ENCODE data around the gene NR2E1.

NR2E1 gene

GRCh38 chr6:108152446-108152845, 13.4 kb upstream of the NR2E1 start:
- Histone ChIP-seq H3K27ac (ENCODE audit: low read depth, low read length) (no peak overlapping the region), H3K4me1 (ENCODE audit: control insufficient read depth in 1 of 2, insufficient read depth in 2 of 2, low read length in 2 of 2) (peaks cover 8 to 9% of the 10 kb centered on the region in 2 donors), H3K9ac (ENCODE audit: low read depth in 1 of 2, low read length in 2 of 2) (no peak overlapping the region), H3K27me3 (ENCODE audit: control insufficient read depth in 1 of 2, insufficient read depth in 2 of 2, low read length in 2 of 2) (peaks cover 39 to 42% of the 10 kb centered on the region in 2 donors), H3K4me3 (ENCODE audit: low read depth in 1 of 2, low read length in 2 of 2) (no peak overlapping the region), H3K36me3 (ENCODE audit: control insufficient read depth in 1 of 2, insufficient read depth in 2 of 2, low read length in 2 of 2) (no peaks in the 10 kb centered on the region), H3K9me3 (ENCODE audit: control insufficient read depth in 1 of 2, low read length in 2 of 2) (no peaks in the 10 kb centered on the region)

GRCh38 chr6:108156180-108156937, 9.5 kb upstream of the NR2E1 start:
- no peak overlapping the region for H3K27ac ChIP-seq (ENCODE audit: low read depth, low read length)
- H3K4me3 ChIP-seq (ENCODE audit: low read depth in 1 of 2, low read length in 2 of 2) = no peak overlapping the region
- H3K4me1 ChIP-seq (ENCODE audit: control insufficient read depth in 1 of 2, insufficient read depth in 2 of 2, low read length in 2 of 2) = peaks cover 13 to 14% of the 10 kb centered on the region in 2 donors
- H3K9ac ChIP-seq (ENCODE audit: low read depth in 1 of 2, low read length in 2 of 2) = no peak overlapping the region
- no peaks in the 10 kb centered on the region for H3K36me3 ChIP-seq (ENCODE audit: control insufficient read depth in 1 of 2, insufficient read depth in 2 of 2, low read length in 2 of 2)
- peaks cover 67 to 69% of the 10 kb centered on the region in 2 donors for H3K27me3 ChIP-seq (ENCODE audit: control insufficient read depth in 1 of 2, insufficient read depth in 2 of 2, low read length in 2 of 2)
- H3K9me3 ChIP-seq (ENCODE audit: control insufficient read depth in 1 of 2, low read length in 2 of 2) = no peaks in the 10 kb centered on the region

DNA sequence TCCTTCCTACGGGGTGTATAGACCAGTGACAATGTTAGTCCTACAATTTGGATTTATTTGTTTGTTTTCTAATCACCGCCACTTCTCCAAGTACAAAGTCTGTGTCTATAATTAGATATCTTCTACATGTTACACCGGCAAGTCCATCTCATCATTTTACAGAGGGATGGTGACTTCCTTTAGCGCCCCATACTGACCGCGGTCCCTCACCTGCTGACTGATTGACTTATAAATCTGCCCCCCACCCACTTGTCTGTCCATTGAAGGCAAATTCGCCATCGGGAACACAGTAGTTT, 8.9 kb upstream of the NR2E1 start:
- H3K27ac ChIP-seq (ENCODE audit: low read depth, low read length) = no peak overlapping the region
- no peak overlapping the region for H3K9ac ChIP-seq (ENCODE audit: low read depth in 1 of 2, low read length in 2 of 2)
- peaks cover 71 to 74% of the 10 kb centered on the region in 2 donors for H3K27me3 ChIP-seq (ENCODE audit: control insufficient read depth in 1 of 2, insufficient read depth in 2 of 2, low read length in 2 of 2)
- no peaks in the 10 kb centered on the region for H3K9me3 ChIP-seq (ENCODE audit: control insufficient read depth in 1 of 2, low read length in 2 of 2)
- H3K36me3 ChIP-seq (ENCODE audit: control insufficient read depth in 1 of 2, insufficient read depth in 2 of 2, low read length in 2 of 2) = no peaks in the 10 kb centered on the region
- peaks cover 13 to 14% of the 10 kb centered on the region in 2 donors for H3K4me1 ChIP-seq (ENCODE audit: control insufficient read depth in 1 of 2, insufficient read depth in 2 of 2, low read length in 2 of 2)
- peak overlapping the region in 1 of 2 donors; percentile 28 for H3K4me3 ChIP-seq (ENCODE audit: low read depth in 1 of 2, low read length in 2 of 2)

DNA sequence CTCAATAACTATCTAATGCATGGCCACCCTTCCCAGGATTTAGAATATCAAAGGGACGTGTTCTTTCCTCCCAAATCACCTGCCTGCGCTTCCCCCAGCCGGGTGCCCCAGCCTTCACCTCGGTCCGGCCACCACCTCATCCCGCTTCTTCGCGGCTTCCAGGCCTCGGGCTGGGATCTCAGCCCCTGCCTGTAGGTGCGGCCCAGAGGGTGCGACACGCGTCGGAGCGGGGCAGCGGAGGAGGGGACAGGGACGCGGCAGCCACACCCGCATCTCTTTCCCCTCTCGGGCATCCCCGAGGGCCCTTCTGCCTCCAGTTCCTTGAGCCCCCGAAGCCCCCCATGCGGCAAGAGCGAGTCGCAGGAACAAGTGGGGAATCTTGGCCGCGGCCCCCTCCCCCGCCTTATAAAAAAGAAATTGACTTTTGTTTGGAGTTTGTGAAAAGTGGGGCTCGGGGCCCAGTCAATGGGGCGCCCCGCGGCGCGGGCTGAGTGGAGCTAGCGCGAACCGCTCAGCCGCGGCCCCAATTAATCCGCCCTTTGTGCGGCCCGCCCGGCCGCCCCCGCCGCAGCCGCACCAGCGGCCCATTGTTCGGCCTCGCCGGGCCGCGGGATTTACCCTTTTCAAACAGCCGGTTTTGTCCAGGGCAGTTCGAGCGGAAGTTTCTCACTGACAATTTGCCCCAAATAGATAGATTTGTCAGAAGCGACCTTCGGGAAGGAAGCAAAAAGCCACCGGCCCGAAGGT, 8.4 kb upstream of the NR2E1 start:
- H3K9me3 ChIP-seq (ENCODE audit: control insufficient read depth in 1 of 2, low read length in 2 of 2) = no peaks in the 10 kb centered on the region
- H3K4me1 ChIP-seq (ENCODE audit: control insufficient read depth in 1 of 2, insufficient read depth in 2 of 2, low read length in 2 of 2) = peaks cover 13 to 14% of the 10 kb centered on the region in 2 donors
- peak overlapping the region; percentile 19 to 28 for H3K4me3 ChIP-seq (ENCODE audit: low read depth in 1 of 2, low read length in 2 of 2)
- peaks cover 77 to 80% of the 10 kb centered on the region in 2 donors for H3K27me3 ChIP-seq (ENCODE audit: control insufficient read depth in 1 of 2, insufficient read depth in 2 of 2, low read length in 2 of 2)
- H3K27ac ChIP-seq (ENCODE audit: low read depth, low read length) = no peak overlapping the region
- no peak overlapping the region for H3K9ac ChIP-seq (ENCODE audit: low read depth in 1 of 2, low read length in 2 of 2)
- no peaks in the 10 kb centered on the region for H3K36me3 ChIP-seq (ENCODE audit: control insufficient read depth in 1 of 2, insufficient read depth in 2 of 2, low read length in 2 of 2)

DNA sequence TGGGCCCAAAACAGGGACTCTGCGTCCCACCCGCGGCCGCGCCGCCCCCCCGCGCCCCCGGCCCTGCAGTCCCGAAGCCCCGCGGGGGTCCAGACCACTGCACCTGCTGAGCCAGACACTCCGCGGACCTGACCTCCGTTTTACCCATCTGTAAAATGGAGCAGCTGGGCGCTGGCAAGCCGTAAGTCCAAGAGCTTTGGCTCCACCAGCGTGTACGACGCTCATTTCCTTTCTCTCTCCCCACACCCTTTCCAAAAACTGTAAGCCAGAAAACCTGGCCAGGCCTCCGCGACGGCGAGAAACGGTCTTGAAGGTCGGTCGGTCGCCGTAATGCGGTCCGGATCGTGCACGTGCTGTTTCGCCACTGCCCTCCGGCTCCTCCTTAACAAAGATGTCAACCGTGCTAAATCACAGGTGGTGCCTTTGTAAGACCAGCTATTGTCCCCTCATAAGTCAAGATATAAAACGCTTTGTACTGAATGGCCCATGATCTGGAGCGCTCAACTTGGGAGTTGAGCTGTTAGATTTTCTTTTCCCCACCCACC, 7.8 kb upstream of the NR2E1 start:
- Histone ChIP-seq H3K27me3 (ENCODE audit: control insufficient read depth in 1 of 2, insufficient read depth in 2 of 2, low read length in 2 of 2) (peaks cover 80 to 86% of the 10 kb centered on the region in 2 donors), H3K9ac (ENCODE audit: low read depth in 1 of 2, low read length in 2 of 2) (no peak overlapping the region), H3K9me3 (ENCODE audit: control insufficient read depth in 1 of 2, low read length in 2 of 2) (no peaks in the 10 kb centered on the region), H3K4me1 (ENCODE audit: control insufficient read depth in 1 of 2, insufficient read depth in 2 of 2, low read length in 2 of 2) (peaks cover 13 to 14% of the 10 kb centered on the region in 2 donors), H3K4me3 (ENCODE audit: low read depth in 1 of 2, low read length in 2 of 2) (peak overlapping the region; percentile 19 to 28), H3K27ac (ENCODE audit: low read depth, low read length) (no peak overlapping the region), H3K36me3 (ENCODE audit: control insufficient read depth in 1 of 2, insufficient read depth in 2 of 2, low read length in 2 of 2) (no peaks in the 10 kb centered on the region)

- H3K4me1 ChIP-seq (ENCODE audit: control insufficient read depth in 1 of 2, insufficient read depth in 2 of 2, low read length in 2 of 2) = peaks cover 15 to 18% of the 10 kb centered on the region in 2 donors
- H3K27me3 ChIP-seq (ENCODE audit: control insufficient read depth in 1 of 2, insufficient read depth in 2 of 2, low read length in 2 of 2) = peaks cover 89 to 96% of the 10 kb centered on the region in 2 donors
- H3K27ac ChIP-seq (ENCODE audit: low read depth, low read length) = no peak overlapping the region
- no peaks in the 10 kb centered on the region for H3K36me3 ChIP-seq (ENCODE audit: control insufficient read depth in 1 of 2, insufficient read depth in 2 of 2, low read length in 2 of 2)
- no peak overlapping the region for H3K9ac ChIP-seq (ENCODE audit: low read depth in 1 of 2, low read length in 2 of 2)
- H3K9me3 ChIP-seq (ENCODE audit: control insufficient read depth in 1 of 2, low read length in 2 of 2) = no peaks in the 10 kb centered on the region
- no peak overlapping the region for H3K4me3 ChIP-seq (ENCODE audit: low read depth in 1 of 2, low read length in 2 of 2)
Observed at GRCh38 chr6:108159981-108160380, 5.8 kb upstream of the NR2E1 start.

GRCh38 chr6:108161724-108162282, 4.0 kb upstream of the NR2E1 start:
- peaks cover 23 to 26% of the 10 kb centered on the region in 2 donors for H3K4me1 ChIP-seq (ENCODE audit: control insufficient read depth in 1 of 2, insufficient read depth in 2 of 2, low read length in 2 of 2)
- no peak overlapping the region for H3K9ac ChIP-seq (ENCODE audit: low read depth in 1 of 2, low read length in 2 of 2)
- H3K27me3 ChIP-seq (ENCODE audit: control insufficient read depth in 1 of 2, insufficient read depth in 2 of 2, low read length in 2 of 2) = peaks cover 98 to 100% of the 10 kb centered on the region in 2 donors
- H3K9me3 ChIP-seq (ENCODE audit: control insufficient read depth in 1 of 2, low read length in 2 of 2) = no peaks in the 10 kb centered on the region
- no peak overlapping the region for H3K27ac ChIP-seq (ENCODE audit: low read depth, low read length)
- no peaks in the 10 kb centered on the region for H3K36me3 ChIP-seq (ENCODE audit: control insufficient read depth in 1 of 2, insufficient read depth in 2 of 2, low read length in 2 of 2)
- H3K4me3 ChIP-seq (ENCODE audit: low read depth in 1 of 2, low read length in 2 of 2) = no peak overlapping the region

GRCh38 chr6:108163267-108163643, 2.6 kb upstream of the NR2E1 start:
- peaks cover 99 to 100% of the 10 kb centered on the region in 2 donors for H3K27me3 ChIP-seq (ENCODE audit: control insufficient read depth in 1 of 2, insufficient read depth in 2 of 2, low read length in 2 of 2)

DNA sequence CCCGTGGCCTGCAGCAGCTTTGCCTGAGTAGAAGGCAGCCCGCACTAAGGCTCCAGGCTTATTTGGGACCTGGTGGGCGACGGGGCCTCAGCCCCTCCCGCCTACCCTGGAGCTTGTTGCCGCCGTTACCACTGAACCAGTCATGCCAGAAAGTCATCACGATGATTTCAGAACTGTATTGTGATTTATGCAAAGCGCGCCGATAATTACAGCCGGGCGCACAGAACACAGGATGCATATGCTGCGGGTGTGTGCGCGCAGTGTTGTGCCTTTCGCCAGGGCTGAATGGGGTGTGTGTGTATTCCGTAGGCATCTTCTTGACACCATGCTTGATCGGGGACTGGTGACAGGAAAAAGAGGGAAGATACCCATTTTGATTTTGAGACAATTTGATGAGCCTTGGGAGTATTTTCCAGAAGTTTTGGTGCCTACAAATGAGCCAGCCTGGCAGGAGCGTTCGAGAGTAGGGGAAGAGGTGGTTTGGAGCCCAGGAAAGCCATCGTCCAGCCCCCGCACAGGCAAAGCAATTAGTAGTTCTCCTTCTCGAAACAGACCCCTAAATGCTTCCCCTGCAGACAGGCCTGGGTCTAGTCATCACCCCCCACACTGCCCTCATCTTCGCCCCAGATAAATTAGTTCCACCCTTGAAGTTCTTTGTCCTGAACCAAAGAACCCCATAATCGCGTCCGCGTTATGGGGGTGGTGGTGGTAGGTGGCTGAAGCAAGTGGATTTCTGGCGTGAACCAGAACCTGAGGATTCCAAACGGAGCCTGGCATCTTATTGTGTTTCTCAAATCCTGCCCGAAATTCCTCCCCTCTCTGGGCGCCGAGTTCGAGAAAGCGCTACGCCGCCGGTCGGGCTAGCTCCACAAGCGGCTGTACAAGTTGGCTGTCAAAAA, 1.9 kb upstream of the NR2E1 start:
- no peaks in the 10 kb centered on the region for H3K9me3 ChIP-seq (ENCODE audit: control insufficient read depth in 1 of 2, low read length in 2 of 2)
- H3K27ac ChIP-seq (ENCODE audit: low read depth, low read length) = no peak overlapping the region
- H3K36me3 ChIP-seq (ENCODE audit: control insufficient read depth in 1 of 2, insufficient read depth in 2 of 2, low read length in 2 of 2) = no peaks in the 10 kb centered on the region
- H3K4me3 ChIP-seq (ENCODE audit: low read depth in 1 of 2, low read length in 2 of 2) = no peak overlapping the region
- peaks cover 99 to 100% of the 10 kb centered on the region in 2 donors for H3K27me3 ChIP-seq (ENCODE audit: control insufficient read depth in 1 of 2, insufficient read depth in 2 of 2, low read length in 2 of 2)
- peaks cover 17 to 35% of the 10 kb centered on the region in 2 donors for H3K4me1 ChIP-seq (ENCODE audit: control insufficient read depth in 1 of 2, insufficient read depth in 2 of 2, low read length in 2 of 2)
- no peak overlapping the region for H3K9ac ChIP-seq (ENCODE audit: low read depth in 1 of 2, low read length in 2 of 2)

More at GRCh38 chr6:108163267-108163643, 2.6 kb upstream of the NR2E1 start:
- Histone ChIP-seq H3K27ac (ENCODE audit: low read depth, low read length) (no peak overlapping the region), H3K9me3 (ENCODE audit: control insufficient read depth in 1 of 2, low read length in 2 of 2) (no peaks in the 10 kb centered on the region), H3K4me1 (ENCODE audit: control insufficient read depth in 1 of 2, insufficient read depth in 2 of 2, low read length in 2 of 2) (peaks cover 14 to 29% of the 10 kb centered on the region in 2 donors), H3K36me3 (ENCODE audit: control insufficient read depth in 1 of 2, insufficient read depth in 2 of 2, low read length in 2 of 2) (no peaks in the 10 kb centered on the region), H3K4me3 (ENCODE audit: low read depth in 1 of 2, low read length in 2 of 2) (no peak overlapping the region), H3K9ac (ENCODE audit: low read depth in 1 of 2, low read length in 2 of 2) (no peak overlapping the region)
